HepG2 (cell line): ENCODE data around the gene NREP.

Experiments
- ELF4 ChIP-seq: sonication (generic); formaldehyde crosslinking; IDR thresholded peaks from 2 replicates; pipeline ENCODE4 v1.5.0; 2020; ENCODE audit warnings: missing genetic modification reagents, mild to moderate bottlenecking, moderate library complexity, borderline replicate concordance
- GABPB1 ChIP-seq: IDR thresholded peaks from 2 replicates; pipeline ENCODE4 v1.6.1; 2016; ENCODE audit warnings: mild to moderate bottlenecking, missing genetic modification reagents, moderate library complexity, missing compliant biosample characterization
- HIVEP1 ChIP-seq: sonication (generic); formaldehyde crosslinking; IDR thresholded peaks from 2 replicates; pipeline ENCODE4 v1.4.0; 2020; ENCODE audit warnings: mild to moderate bottlenecking, missing genetic modification reagents
- KDM5B ChIP-seq: sonication (generic); formaldehyde crosslinking; IDR thresholded peaks from 2 replicates; pipeline ENCODE4 v1.4.0; 2020; ENCODE audit warnings: missing genetic modification reagents, mild to moderate bottlenecking, borderline replicate concordance
- MAX ChIP-seq: IDR thresholded peaks from 2 replicates; pipeline ENCODE4 v1.6.1; 2012; ENCODE audit warnings: inconsistent platforms
- POLR2AphosphoS5 ChIP-seq: IDR thresholded peaks from 2 replicates; pipeline ENCODE4 v1.6.1; 2012; ENCODE audit warnings: low read depth, low read length
- RAD21 ChIP-seq: fragments of 450-650 bp; formaldehyde crosslinking; IDR thresholded peaks from 2 replicates; pipeline ENCODE4 v1.5.0; 2020; ENCODE audit warnings: mild to moderate bottlenecking
- TFAP4 ChIP-seq: sonication (generic); IDR thresholded peaks from 2 replicates; pipeline ENCODE4 v1.6.1; 2016; ENCODE audit warnings: low read depth, borderline replicate concordance
- ZBTB7B ChIP-seq: sonication (generic); formaldehyde crosslinking; IDR thresholded peaks from 2 replicates; pipeline ENCODE4 v1.4.0; 2020; ENCODE audit warnings: missing genetic modification reagents
- ZFX ChIP-seq: sonication (generic); formaldehyde crosslinking; IDR thresholded peaks from 2 replicates; pipeline ENCODE4 v1.4.0; 2020; ENCODE audit warnings: mild to moderate bottlenecking, low read depth, missing genetic modification reagents, moderate library complexity
- ZNF138 ChIP-seq: sonication (generic); formaldehyde crosslinking; IDR thresholded peaks from 2 replicates; pipeline ENCODE4 v1.5.0; 2020; ENCODE audit warnings: mild to moderate bottlenecking, low read depth, missing genetic modification reagents
- ZNF296 ChIP-seq: sonication (generic); formaldehyde crosslinking; conservative IDR thresholded peaks from 2 replicates; pipeline ENCODE4 v1.5.0; 2020; ENCODE audit warnings: mild to moderate bottlenecking, missing genetic modification reagents
- ZNF609 ChIP-seq: sonication (generic); formaldehyde crosslinking; IDR thresholded peaks from 2 replicates; pipeline ENCODE4 v1.4.0; 2020; ENCODE audit warnings: mild to moderate bottlenecking, missing genetic modification reagents, borderline replicate concordance
- TF ChIP-seq, protein P1 (sequence below): sonication (generic); formaldehyde crosslinking; IDR thresholded peaks from 2 replicates; pipeline ENCODE4 v1.5.0; 2020; ENCODE audit warnings: mild to moderate bottlenecking, missing genetic modification reagents, moderate library complexity

- TF ChIP-seq TFAP4 (no peak), ELF4 (no peak), ZBTB7B (CRISPR knock-in tag) (no peak), ZNF138 (CRISPR knock-in tag) (no peak), ZNF609 (no peak), RAD21 (CRISPR knock-in tag) (no peak), HIVEP1 (no peak), ZNF296 (CRISPR knock-in tag) (no peak), POLR2AphosphoS5 (no peak), MAX (no peak), GABPB1 (no peak), KDM5B (CRISPR knock-in tag) (no peak), ZFX (no peak)
- TF ChIP-seq, protein P1, sequence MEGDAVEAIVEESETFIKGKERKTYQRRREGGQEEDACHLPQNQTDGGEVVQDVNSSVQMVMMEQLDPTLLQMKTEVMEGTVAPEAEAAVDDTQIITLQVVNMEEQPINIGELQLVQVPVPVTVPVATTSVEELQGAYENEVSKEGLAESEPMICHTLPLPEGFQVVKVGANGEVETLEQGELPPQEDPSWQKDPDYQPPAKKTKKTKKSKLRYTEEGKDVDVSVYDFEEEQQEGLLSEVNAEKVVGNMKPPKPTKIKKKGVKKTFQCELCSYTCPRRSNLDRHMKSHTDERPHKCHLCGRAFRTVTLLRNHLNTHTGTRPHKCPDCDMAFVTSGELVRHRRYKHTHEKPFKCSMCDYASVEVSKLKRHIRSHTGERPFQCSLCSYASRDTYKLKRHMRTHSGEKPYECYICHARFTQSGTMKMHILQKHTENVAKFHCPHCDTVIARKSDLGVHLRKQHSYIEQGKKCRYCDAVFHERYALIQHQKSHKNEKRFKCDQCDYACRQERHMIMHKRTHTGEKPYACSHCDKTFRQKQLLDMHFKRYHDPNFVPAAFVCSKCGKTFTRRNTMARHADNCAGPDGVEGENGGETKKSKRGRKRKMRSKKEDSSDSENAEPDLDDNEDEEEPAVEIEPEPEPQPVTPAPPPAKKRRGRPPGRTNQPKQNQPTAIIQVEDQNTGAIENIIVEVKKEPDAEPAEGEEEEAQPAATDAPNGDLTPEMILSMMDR (CRISPR knock-in tag): no peak
Measured at GRCh38 chr5:111697215-111697614, 59.8 kb downstream of the NREP start.
